Vagina (tissue), 2 donors: Measurements from ENCODE around the gene SMPD4.
"Not testable (repeated sequence)": the region's sequence is repeated elsewhere in the genome, so short reads cannot be mapped to it uniquely, and the experiment has no call there.

Experiments used
- CTCF ChIP-seq, 3 experiments: fragments of 450-650 bp in 2 of 3; fragments of 200-600 bp in 1 of 3; sonication (generic) in 1 of 3; IDR thresholded peaks; one replicate each; pipeline ENCODE4 v1.5.1; 2017 to 2019; ENCODE audit warnings: antibody characterized with exemption in 3 of 3, mild to moderate bottlenecking in 2 of 3, moderate library complexity in 2 of 3
- POLR2A ChIP-seq, 2 donors: fragments of 450-650 bp; IDR thresholded peaks; one replicate each; pipeline ENCODE4 v1.6.1; 2017; ENCODE audit warnings: antibody characterized with exemption in 2 of 2, mild to moderate bottlenecking in 2 of 2, moderate library complexity in 2 of 2
- POLR2AphosphoS5 ChIP-seq, 2 donors: sonication (generic); formaldehyde crosslinking; IDR thresholded peaks; one replicate each; pipeline ENCODE4 v1.9.0; 2017; ENCODE audit warnings: antibody characterized with exemption in 2 of 2, mild to moderate bottlenecking in 2 of 2, low read depth in 1 of 2; ENCODE audit not compliant: insufficient read depth in 1 of 2

- TF ChIP-seq CTCF (IDR thresholded peaks at IDR 0.05); POLR2AphosphoS5 (IDR thresholded peaks at IDR 0.05; ENCODE audit: insufficient read depth in 1 of 2, low read depth in 1 of 2); POLR2A (IDR thresholded peaks at IDR 0.05): not testable (repeated sequence)
These were observed 41.1 kb upstream of the SMPD4 start for GRCh38 chr2:130222523-130222922.
